RWPE2 (cell line): ENCODE measurements around the gene MYO5A.
A peak's percentile ranks its signal among the peaks of the same experiment; 100 is the strongest.

Source experiments
- ATAC-seq: fragments of 200-7000 bp; cut with Tn5 transposase; 3 replicates; pipeline ENCODE4 v1.9.1; 2021; ENCODE audit warnings: low read depth
- DNase-seq: peaks from one replicate; pipeline ENCODE4 v3.0.0-alpha.2; 2020; ENCODE audit warnings: low spot score
- H3K27ac ChIP-seq: fragments of 450-650 bp; 2 replicates; pipeline ENCODE4 v1.5.1; 2017; ENCODE audit warnings: mild to moderate bottlenecking; ENCODE audit not compliant: poor library complexity, severe bottlenecking
- H3K27me3 ChIP-seq: fragments of 250-450 bp; sonication (Bioruptor Pico); 2 replicates; pipeline ENCODE4 v1.5.1; 2021; ENCODE audit warnings: mild to moderate bottlenecking, moderate library complexity; ENCODE audit not compliant: insufficient read depth, poor library complexity, severe bottlenecking
- H3K36me3 ChIP-seq: fragments of 250-450 bp; sonication (Bioruptor Pico); 2 replicates; pipeline ENCODE4 v1.5.1; 2020; ENCODE audit warnings: low read depth, mild to moderate bottlenecking, moderate library complexity
- H3K4me1 ChIP-seq: fragments of 250-450 bp; sonication (Bioruptor Pico); 2 replicates; pipeline ENCODE4 v1.5.1; 2021; ENCODE audit warnings: mild to moderate bottlenecking, moderate library complexity; ENCODE audit not compliant: insufficient read depth, poor library complexity, severe bottlenecking
- H3K4me3 ChIP-seq: fragments of 250-450 bp; sonication (Bioruptor Pico); 2 replicates; pipeline ENCODE4 v1.5.1; 2021; ENCODE audit warnings: mild to moderate bottlenecking, moderate library complexity; ENCODE audit not compliant: severe bottlenecking
- H3K9me3 ChIP-seq: fragments of 250-450 bp; sonication (Bioruptor Pico); 2 replicates; pipeline ENCODE4 v1.5.1; 2021; ENCODE audit warnings: mild to moderate bottlenecking, moderate library complexity; ENCODE audit not compliant: severe bottlenecking
- TF ChIP-seq, protein P1 (sequence below): fragments of 450-650 bp; IDR thresholded peaks from one replicate; pipeline ENCODE4 v1.5.1; 2017; ENCODE audit warnings: mild to moderate bottlenecking, moderate library complexity; ENCODE audit not compliant: poor library complexity, severe bottlenecking

MYO5A gene

DNA sequence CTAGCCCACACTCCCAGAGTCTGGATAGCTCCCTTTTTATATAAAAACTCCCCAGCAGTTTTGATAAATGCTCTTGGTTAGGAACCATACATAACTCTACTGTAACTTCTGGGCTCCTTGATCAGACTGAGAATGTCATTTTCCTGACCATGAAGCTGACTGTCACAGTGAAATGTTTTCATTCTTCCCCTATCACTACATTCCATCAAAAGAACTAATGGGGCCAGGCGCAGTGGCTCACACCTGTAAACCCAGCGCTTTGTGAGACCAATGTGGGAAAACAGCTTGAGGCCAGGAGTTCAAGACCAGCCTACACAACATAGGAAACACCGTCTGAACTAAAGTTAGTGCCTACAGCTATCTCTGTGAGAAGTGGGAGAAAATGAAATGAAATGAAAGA, 160.3 kb downstream of the MYO5A start:
- ATAC-seq, result no peak
- H3K27ac ChIP-seq, result no peak overlapping the region
- no peaks in the 10 kb centered on the region for H3K27me3 ChIP-seq
- H3K36me3 ChIP-seq, result peaks cover 40% of the 10 kb centered on the region
- DNase-seq, result no peak
- H3K9me3 ChIP-seq, result no peaks in the 10 kb centered on the region
- TF ChIP-seq, protein P1, sequence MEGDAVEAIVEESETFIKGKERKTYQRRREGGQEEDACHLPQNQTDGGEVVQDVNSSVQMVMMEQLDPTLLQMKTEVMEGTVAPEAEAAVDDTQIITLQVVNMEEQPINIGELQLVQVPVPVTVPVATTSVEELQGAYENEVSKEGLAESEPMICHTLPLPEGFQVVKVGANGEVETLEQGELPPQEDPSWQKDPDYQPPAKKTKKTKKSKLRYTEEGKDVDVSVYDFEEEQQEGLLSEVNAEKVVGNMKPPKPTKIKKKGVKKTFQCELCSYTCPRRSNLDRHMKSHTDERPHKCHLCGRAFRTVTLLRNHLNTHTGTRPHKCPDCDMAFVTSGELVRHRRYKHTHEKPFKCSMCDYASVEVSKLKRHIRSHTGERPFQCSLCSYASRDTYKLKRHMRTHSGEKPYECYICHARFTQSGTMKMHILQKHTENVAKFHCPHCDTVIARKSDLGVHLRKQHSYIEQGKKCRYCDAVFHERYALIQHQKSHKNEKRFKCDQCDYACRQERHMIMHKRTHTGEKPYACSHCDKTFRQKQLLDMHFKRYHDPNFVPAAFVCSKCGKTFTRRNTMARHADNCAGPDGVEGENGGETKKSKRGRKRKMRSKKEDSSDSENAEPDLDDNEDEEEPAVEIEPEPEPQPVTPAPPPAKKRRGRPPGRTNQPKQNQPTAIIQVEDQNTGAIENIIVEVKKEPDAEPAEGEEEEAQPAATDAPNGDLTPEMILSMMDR, result no peak
- peaks cover 6% of the 10 kb centered on the region for H3K4me1 ChIP-seq
- H3K4me3 ChIP-seq, result no peak overlapping the region

DNA sequence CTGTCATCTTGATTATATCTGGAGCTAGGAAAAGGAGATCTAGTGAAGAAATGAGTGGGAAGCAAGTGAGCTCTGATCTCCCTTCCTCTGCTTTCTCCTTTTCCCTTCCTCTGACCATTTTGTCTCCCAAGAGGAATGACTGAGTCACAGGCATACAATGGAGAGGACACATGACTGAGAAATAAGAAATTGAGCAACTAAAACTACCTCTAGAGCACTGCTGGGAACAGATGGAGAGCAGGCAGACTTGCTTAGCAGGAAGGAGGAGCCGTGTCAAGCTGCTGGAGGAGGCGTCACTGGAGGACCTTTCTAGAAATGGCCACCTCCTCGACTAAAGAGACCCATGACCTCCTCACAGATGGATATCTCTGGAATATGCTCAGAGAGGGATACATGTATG, 166.2 kb downstream of the MYO5A start:
- H3K27ac ChIP-seq, result no peak overlapping the region
- TF ChIP-seq, protein P1, result no peak
- DNase-seq (no peak), ATAC-seq (0 out of 3 replicates have a peak, but pooled peaks have one; percentile 44)
- H3K4me1 ChIP-seq, result no peaks in the 10 kb centered on the region
- no peaks in the 10 kb centered on the region for H3K9me3 ChIP-seq
- H3K4me3 ChIP-seq, result no peak overlapping the region
- peaks cover 32% of the 10 kb centered on the region for H3K36me3 ChIP-seq
- no peaks in the 10 kb centered on the region for H3K27me3 ChIP-seq

DNA sequence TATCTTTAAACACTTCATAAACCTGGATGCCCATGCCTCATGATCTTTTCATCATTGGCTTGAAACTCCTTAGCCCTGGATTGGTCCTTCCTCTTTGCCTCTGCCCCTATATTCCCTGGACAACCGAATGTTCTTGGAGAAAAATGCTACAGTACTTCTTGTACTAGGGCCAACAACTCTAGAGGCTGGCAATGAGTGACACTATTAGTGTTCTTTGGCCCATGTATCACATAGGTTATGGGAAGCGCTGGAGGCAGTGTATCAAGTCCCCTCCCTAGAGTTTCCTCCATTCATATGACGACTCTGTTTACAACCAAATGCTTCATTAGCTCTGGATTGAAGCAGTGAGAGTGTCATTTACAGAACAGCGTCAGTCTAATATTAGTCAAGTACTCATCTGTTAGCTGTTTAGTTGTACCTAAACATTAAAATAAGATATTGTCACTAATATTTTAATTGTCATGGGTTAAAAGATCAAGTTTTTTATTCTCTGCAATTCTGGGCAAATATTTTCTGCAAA, 166.6 kb downstream of the MYO5A start:
- no peak overlapping the region for H3K4me3 ChIP-seq
- no peak overlapping the region for H3K27ac ChIP-seq
- peaks cover 31% of the 10 kb centered on the region for H3K36me3 ChIP-seq
- ATAC-seq, result no peak
- no peaks in the 10 kb centered on the region for H3K27me3 ChIP-seq
- DNase-seq, result no peak
- no peaks in the 10 kb centered on the region for H3K9me3 ChIP-seq
- H3K4me1 ChIP-seq, result no peaks in the 10 kb centered on the region
- TF ChIP-seq, protein P1, result no peak

DNA sequence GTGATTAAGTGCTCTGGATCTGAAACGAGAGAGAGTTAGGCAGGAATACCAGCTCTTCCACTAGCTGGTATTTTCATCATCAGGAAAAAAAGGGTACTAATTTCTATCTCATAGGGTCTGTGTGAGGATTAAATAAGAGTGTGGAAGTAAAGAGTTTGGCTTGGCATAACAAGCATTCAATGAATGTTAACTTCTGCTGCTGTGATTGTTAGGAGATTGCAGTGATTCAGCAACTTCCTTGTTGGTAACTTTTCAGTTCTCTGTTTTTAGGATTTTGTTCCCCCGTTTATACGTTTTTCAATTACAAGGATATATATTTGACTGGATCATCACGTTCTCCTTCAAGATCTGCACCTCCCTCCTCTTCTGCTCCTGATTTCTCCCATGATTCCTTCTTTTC, 167.2 kb downstream of the MYO5A start:
- TF ChIP-seq, protein P1, result no peak
- DNase-seq (no peak), ATAC-seq (no peak)
- Histone ChIP-seq H3K27ac (no peak overlapping the region), H3K27me3 (no peaks in the 10 kb centered on the region), H3K4me3 (no peak overlapping the region), H3K36me3 (peaks cover 26% of the 10 kb centered on the region), H3K9me3 (no peaks in the 10 kb centered on the region), H3K4me1 (no peaks in the 10 kb centered on the region)

DNA sequence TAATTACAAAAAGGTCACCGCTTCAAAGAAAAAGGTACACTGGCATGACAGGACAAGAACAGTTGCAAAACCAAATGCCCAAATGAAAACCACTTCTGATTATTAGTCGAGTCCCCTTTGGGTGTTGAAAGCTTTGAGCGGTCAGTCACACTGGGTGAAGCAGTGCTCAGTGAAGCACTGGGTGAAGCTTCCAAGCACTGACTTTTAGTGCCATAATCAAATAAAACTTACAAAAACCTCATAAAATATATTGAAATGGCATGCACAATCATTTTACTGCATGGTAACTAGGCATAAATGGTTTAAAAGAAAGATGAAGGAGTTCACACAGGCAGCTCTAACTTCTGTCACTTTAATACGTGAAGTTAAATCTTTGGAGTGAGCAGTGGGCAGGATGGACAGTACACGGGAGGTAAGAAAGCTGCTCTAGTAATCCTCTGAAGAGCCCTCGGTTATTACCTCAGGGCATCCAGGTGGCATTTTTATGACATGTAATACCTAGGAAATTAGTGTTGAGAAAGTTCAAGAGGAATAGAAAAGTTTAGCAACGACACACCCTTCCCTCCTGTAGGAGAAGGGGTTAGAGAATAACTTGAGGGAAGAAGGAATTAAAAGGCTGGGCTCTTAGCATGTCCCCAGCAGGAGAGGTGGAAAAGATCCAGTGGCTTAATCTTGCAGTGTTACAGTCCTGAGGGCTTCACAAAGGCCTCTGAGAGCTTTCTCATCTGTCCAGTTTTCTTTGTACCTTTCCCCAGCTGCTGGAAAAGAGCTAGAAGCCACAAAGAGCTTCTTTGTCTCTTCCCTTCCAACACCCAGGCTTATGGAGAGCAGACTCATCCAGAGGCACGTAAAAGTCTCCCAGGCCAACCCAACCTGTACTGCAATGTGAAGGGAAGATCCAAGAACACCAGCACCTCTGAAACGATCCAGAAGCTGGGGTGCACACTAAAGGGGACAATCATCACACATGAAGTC, 168.2 kb downstream of the MYO5A start:
- peak; percentile 55 for ATAC-seq
- Histone ChIP-seq H3K9me3 (no peaks in the 10 kb centered on the region), H3K27ac (no peak overlapping the region), H3K4me1 (no peaks in the 10 kb centered on the region), H3K27me3 (no peaks in the 10 kb centered on the region), H3K4me3 (no peak overlapping the region), H3K36me3 (peaks cover 21% of the 10 kb centered on the region)
- DNase-seq, result no peak
- TF ChIP-seq, protein P1, result no peak
